IPS-18c (cell line): ENCODE measurements around the gene DUSP3.
A peak's percentile ranks its signal among the peaks of the same experiment; 100 is the strongest.
"Not testable (repeated sequence)": the region's sequence is repeated elsewhere in the genome, so short reads cannot be mapped to it uniquely, and the experiment has no call there.

Experiments
- H3K4me3 ChIP-seq: 2 replicates; pipeline ENCODE4 v1.7.0; 2013; ENCODE audit warnings: low read depth, mild to moderate bottlenecking, low read length, moderate library complexity; ENCODE audit not compliant: insufficient read depth
- H3K9me3 ChIP-seq: one replicate; pipeline ENCODE4 v1.6.1; 2013; ENCODE audit warnings: mild to moderate bottlenecking, low read length, moderate library complexity; ENCODE audit not compliant: control insufficient read depth, insufficient read depth

DUSP3 gene

GRCh38 chr17:43809121-43809520 lies 30.3 kb upstream of the DUSP3 start:
- Histone ChIP-seq H3K4me3 (no peak overlapping the region), H3K9me3 (no peaks in the 10 kb centered on the region)

GRCh38 chr17:43808076-43808475 lies 29.3 kb upstream of the DUSP3 start:
- no peak overlapping the region for H3K4me3 ChIP-seq
- no peaks in the 10 kb centered on the region for H3K9me3 ChIP-seq

- Histone ChIP-seq H3K4me3 (no peak overlapping the region), H3K9me3 (no peaks in the 10 kb centered on the region)
These were observed 26.3 kb upstream of the DUSP3 start for GRCh38 chr17:43805117-43805516.

GRCh38 chr17:43803758-43804157 lies 25.0 kb upstream of the DUSP3 start:
- no peak overlapping the region for H3K4me3 ChIP-seq
- H3K9me3 ChIP-seq = no peaks in the 10 kb centered on the region

GRCh38 chr17:43801844-43802243 lies 23.1 kb upstream of the DUSP3 start:
- no peak overlapping the region for H3K4me3 ChIP-seq
- peaks cover 2% of the 10 kb centered on the region for H3K9me3 ChIP-seq

- H3K4me3 ChIP-seq = no peak overlapping the region
- peaks cover 2% of the 10 kb centered on the region for H3K9me3 ChIP-seq
These were observed 22.0 kb upstream of the DUSP3 start for GRCh38 chr17:43800736-43801135.

- H3K4me3 ChIP-seq = no peak overlapping the region
These were observed 20.3 kb upstream of the DUSP3 start for GRCh38 chr17:43799047-43799446.

GRCh38 chr17:43798024-43798423 lies 19.2 kb upstream of the DUSP3 start:
- not testable (repeated sequence) for H3K4me3 ChIP-seq

More at GRCh38 chr17:43799047-43799446, 20.3 kb upstream of the DUSP3 start:
- peaks cover 2% of the 10 kb centered on the region for H3K9me3 ChIP-seq

GRCh38 chr17:43792668-43793067 lies 13.9 kb upstream of the DUSP3 start:
- not testable (repeated sequence) for H3K9me3 ChIP-seq, H3K4me3 ChIP-seq

More at GRCh38 chr17:43798024-43798423, 19.2 kb upstream of the DUSP3 start:
- H3K9me3 ChIP-seq = not testable (repeated sequence)

- Histone ChIP-seq H3K4me3 (no peak overlapping the region), H3K9me3 (no peaks in the 10 kb centered on the region)
These were observed 12.8 kb upstream of the DUSP3 start for GRCh38 chr17:43791589-43791988.

- Histone ChIP-seq H3K4me3 (no peak overlapping the region), H3K9me3 (no peaks in the 10 kb centered on the region)
These were observed 11.6 kb upstream of the DUSP3 start for GRCh38 chr17:43790311-43790940.

- no peaks in the 10 kb centered on the region for H3K9me3 ChIP-seq
These were observed 10.7 kb upstream of the DUSP3 start for GRCh38 chr17:43789482-43789881.

GRCh38 chr17:43788540-43788939 lies 9.8 kb upstream of the DUSP3 start:
- no peaks in the 10 kb centered on the region for H3K9me3 ChIP-seq
- H3K4me3 ChIP-seq = no peak overlapping the region

More at GRCh38 chr17:43789482-43789881, 10.7 kb upstream of the DUSP3 start:
- H3K4me3 ChIP-seq = no peak overlapping the region

- Histone ChIP-seq H3K9me3 (no peaks in the 10 kb centered on the region), H3K4me3 (no peak overlapping the region)
These were observed 9.0 kb upstream of the DUSP3 start for GRCh38 chr17:43787728-43788127.

GRCh38 chr17:43784628-43785101 lies 5.9 kb upstream of the DUSP3 start:
- Histone ChIP-seq H3K9me3 (no peaks in the 10 kb centered on the region), H3K4me3 (no peak overlapping the region)

GRCh38 chr17:43784068-43784467 lies 5.3 kb upstream of the DUSP3 start:
- H3K4me3 ChIP-seq = no peak overlapping the region
- no peaks in the 10 kb centered on the region for H3K9me3 ChIP-seq

GRCh38 chr17:43782913-43783680 lies 4.3 kb upstream of the DUSP3 start:
- Histone ChIP-seq H3K4me3 (no peak overlapping the region), H3K9me3 (no peaks in the 10 kb centered on the region)

GRCh38 chr17:43780135-43780534 lies 1.4 kb upstream of the DUSP3 start, which contains the start of gene CFAP97D1:
CFAP97D1 (plus strand) TSS chr17:43780435; CDS start chr17:43780463, 28 bp downstream.
- no peaks in the 10 kb centered on the region for H3K9me3 ChIP-seq
- H3K4me3 ChIP-seq = peak within 1 kb of the TSS; percentile 94
